Mammary epithelial cell (primary cell): ENCODE data around the gene JAKMIP3.

Source experiments
- CTCF ChIP-seq, 2 donors: IDR thresholded peaks in 1 of 2; conservative IDR thresholded peaks in 1 of 2; 2 replicates each; pipeline ENCODE4 v1.5.1; 2011 to 2012; ENCODE audit warnings: inconsistent platforms in 2 of 2, low read length in 2 of 2, mild to moderate bottlenecking in 2 of 2, control low read depth in 1 of 2, low read depth in 1 of 2; ENCODE audit not compliant: insufficient read depth in 1 of 2; ENCODE audit errors: extremely low read depth in 1 of 2
- EZH2 ChIP-seq: IDR thresholded peaks from 2 replicates; pipeline ENCODE4 v1.6.1; 2012; ENCODE audit warnings: low read length, inconsistent platforms, borderline replicate concordance

GRCh38 chr10:132061030-132061429 is 4.7 kb upstream of the JAKMIP3 start:
- TF ChIP-seq CTCF (conservative IDR thresholded peaks at IDR 0.05 in 1 of 2, IDR thresholded peaks at IDR 0.05 in 1 of 2; ENCODE audit: extremely low read depth in 1 of 2, insufficient read depth in 1 of 2, low read depth in 1 of 2, low read length in 2 of 2) (no peak), EZH2 (no peak)
